Measurements from ENCODE around the gene SPRY1.

SPRY1 gene, protein sequence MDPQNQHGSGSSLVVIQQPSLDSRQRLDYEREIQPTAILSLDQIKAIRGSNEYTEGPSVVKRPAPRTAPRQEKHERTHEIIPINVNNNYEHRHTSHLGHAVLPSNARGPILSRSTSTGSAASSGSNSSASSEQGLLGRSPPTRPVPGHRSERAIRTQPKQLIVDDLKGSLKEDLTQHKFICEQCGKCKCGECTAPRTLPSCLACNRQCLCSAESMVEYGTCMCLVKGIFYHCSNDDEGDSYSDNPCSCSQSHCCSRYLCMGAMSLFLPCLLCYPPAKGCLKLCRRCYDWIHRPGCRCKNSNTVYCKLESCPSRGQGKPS

DNA sequence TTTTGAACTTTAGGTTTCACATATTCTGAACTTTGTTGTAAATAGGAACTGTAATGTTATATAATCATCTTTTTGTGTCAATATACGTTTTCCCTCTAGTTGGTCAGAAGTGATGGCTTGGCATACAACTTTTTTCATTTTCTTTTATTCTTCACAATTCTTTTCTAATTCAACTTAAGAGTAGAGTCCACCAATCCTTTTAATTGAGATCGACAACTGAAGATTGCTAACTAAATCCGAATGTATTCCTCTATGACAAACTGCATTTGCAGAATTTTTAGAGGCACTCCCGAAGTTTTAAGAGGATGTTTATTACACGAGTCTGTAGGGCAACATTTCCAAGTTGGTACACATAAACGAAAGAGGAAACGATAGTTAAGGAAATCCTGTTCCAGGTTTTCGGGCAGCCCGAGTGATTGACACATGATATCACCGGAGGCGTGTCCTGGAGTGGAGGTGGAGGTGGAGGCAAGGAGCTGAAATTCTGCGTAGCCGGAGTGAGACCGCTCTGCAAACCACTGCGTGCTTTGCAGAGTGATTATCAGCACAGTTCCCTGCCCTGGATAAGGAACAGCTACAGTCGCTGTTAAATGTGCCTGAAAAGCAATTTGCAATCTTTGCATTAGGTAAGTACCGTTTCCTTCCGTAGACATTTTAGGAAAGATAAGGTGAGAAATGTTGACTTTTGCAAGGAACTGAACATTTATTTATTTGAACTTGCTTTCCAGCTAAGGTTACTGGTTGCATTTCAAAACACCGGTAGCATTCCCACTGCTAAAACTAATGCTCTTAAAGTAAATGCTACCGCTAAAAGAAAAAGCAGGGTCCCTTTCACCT is at the start of gene SPRY1:
Gene SPRY1 (plus strand): TSS at position 489 of the 837 bp plus-strand sequence. CDS start 4,797 bp downstream, outside the sequence.
- DNase-seq = peak; percentile 55

DNA sequence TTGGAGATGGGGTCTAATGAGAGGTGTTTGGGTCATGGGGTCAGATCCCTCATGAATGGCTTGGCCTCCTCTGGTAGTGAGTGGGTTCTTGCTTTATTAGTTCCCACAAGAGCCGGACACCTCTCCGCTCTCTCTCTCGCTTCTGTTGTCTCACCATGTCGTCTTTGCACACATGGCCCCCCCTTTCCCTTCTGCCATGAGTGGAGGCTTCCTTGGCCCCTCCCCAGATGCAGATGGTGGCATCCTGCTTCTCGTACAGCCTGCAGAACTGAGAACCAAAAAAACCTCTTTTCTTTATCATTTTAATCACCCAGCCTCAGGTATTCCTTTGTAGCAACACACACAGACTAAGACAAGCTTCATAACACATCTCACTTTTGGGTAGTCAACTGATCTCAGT is 49.6 kb upstream of the SPRY1 start:
- DNase-seq = no peak

DNA sequence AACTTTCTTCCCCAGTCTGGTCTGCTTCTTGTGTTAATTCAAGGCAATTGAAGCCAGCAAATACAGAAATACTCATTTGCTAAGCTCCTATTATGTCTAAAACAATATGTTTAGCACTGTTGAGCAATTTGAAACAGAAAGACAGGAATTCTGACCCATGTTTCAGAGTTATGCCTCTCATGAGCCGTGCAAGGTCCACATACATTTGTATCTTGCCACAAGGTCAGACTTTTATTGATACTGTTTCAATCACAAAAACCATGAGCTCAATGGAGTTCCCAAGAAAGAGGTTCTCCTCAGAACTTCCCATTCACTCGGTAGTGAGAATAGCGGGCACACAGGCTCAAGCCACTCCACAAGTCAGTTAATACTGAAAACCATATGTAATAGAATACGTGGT is 47.6 kb upstream of the SPRY1 start:
- no peak for DNase-seq

DNA sequence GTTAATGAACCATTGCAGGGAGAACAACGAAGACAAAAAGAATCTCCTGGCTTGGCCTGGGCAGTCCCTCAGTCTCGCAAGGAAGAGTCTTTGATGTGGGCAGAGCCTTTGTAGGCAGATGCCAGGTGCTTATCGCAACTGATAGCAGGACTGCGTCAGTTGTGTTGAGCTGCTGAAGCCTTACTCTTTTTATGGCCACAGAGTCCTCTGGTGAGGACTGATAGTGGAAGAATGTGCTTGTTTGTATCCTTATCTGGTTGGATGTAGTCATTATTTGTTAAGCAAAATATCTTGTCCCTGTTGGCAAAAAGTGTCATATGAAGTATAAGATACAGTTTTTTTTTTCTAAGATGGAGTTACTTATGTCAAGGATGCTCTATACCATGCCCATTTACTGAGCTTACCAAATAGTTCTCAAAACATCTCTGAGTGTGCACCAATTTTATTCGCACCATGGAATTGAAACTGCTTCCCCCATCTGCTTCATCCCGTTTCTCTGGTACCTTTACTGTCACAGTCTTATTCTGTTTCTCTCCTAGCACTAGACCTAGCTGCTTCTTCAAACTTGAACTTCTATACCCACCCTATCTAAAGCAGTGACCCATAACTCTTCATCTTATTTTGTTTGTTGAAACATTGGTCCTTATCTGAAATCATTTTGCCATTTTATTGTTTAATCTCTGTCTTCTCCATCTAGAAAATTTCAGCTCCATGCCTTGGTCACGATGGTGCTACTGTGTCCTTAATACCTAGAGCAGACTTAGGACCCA is 47.0 kb upstream of the SPRY1 start:
- no peak for DNase-seq

DNA sequence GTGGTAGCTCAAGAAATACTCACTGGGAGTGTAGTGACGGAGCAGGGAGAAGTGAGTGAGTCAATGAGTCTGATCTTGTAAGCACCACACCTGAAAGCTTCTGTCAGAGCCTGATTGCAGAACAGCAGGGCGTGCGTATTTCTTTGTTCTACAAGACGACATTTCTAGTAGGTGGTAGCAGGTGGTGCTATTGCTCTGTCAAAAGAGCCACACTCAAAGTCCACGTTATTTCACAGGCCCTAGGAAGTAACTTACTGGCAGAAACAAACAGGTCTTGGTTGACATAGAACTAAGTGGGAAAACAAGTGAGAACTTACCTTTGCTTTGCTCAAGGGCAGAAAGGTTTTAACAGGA is 46.4 kb upstream of the SPRY1 start:
- no peak for DNase-seq

DNA sequence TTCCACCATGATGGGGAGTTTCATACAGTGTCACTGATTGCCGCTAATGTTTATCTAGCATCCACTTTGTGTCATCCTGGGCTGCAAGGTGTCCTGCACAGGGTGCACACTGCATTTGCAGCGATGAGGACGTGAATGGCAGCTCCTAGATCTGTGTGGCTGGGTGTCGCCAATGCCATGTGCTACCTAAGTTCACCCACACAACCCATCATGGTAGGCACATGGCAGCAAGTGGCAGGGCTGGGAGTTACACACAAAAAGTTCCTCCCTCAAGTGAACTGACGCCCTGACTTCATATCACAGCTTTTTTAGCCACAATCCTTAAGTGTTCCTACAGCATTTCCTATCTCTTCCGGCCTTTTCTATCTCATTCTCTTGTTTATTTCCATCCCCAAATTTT is 45.9 kb upstream of the SPRY1 start:
- no peak for DNase-seq

DNA sequence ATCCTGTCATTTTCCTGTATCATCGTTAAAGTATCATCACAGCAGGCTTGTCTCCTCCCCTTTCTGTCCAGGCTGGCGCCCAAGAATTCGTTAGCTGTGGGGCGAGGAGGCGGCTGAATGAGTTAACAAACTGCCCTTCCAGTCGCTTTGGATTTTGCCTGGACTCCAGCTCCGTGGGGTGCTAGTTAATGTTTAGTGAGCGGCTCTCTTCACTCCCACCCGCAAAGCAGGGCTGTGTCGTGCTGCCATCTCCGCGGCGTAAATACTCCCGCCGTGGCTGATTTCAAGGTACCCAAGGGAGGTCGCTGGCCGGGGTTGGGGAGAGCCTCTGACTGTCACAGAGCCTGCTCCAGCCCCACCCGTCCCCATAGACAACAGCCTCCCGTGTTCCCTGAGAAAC is 44.9 kb upstream of the SPRY1 start:
- DNase-seq = no peak

DNA sequence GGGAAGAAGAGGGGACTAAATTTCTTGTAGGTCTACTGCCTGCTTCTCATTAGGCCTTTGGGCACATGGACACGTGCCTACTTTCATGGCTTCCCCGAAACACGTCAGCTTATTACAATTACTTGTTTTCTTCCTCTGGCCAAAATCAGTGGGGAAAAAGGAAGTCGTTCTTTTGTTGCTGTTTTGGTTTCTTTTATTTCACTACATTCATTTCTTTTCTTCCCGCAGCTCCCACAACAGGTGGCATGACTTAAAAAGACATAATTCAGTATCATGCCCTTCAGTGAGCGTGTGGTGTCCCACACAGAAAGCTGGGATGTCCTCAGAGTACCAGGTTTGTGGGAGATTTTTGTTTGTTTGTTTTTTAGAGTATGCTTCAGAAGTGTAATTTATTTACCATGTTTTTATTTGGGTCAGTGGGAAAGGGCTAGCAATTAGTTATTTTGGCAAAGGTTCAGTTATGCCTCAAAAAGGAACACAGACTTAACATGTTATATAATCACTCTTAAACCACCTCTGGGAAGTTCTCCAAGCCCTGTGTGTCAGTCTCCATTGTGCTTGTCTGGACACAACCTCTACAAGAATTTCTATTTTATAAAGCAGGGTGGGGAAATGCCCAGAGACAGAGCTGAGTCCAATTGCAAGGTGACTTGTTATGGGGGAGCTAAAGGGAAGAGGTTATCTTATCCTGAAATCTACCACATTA is 44.2 kb upstream of the SPRY1 start:
- no peak for DNase-seq

DNA sequence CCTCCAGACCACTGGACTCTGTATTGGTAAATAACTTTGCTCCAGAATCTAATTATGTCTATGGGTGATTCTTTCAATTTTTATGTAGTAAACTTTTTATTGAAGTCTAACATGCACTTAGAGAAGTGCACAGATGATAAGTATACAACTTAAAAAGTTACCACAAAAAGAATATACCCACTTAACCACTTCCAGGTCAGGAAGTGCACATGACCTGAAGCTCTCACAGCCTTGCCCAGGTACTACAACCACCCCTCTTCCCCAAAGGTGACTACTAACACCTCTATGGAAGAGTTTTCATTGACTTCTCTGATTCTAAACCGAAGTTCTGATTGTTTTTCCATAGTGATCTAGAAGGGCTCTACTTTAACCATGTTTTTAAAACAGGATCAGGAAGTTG is 43.6 kb upstream of the SPRY1 start:
- no peak for DNase-seq

DNA sequence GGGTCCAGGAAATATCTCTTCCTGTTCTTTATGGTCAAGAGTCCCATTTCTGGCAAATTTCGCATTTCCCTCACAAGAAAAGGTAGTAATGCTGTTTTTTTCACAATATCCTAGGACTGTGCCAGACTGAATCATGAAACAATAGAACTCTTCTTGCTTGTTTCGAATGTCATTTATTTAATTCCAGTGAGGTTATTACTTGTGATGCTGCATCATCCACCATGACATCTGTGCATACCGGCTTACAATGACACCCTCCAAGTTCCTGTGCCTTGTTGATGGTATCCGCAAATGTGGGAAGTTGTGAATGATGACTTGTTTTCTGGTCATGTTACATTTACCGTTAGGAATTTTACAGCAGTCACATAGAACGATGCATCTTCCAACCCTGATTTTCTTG is 42.9 kb upstream of the SPRY1 start:
- no peak for DNase-seq

DNA sequence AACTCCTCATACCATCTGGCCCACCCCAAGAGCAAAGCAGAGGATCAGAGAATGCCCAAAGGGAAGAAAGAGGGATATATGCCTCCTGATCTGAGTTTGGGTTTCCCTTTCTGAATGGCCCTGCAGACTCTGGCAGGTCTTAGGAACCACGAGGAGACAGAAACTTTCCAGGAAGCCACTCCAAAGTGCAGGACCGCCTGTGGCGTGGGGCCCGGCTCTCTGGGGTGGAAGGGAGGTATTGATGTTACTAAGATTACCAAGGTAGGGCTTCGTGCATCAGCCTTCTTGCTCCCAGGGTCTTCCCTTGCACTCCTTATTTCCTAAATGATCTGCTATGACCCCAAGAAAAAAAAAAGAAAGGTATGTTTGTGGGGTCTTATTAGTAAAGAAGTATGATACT is 41.9 kb upstream of the SPRY1 start:
- DNase-seq = no peak

DNA sequence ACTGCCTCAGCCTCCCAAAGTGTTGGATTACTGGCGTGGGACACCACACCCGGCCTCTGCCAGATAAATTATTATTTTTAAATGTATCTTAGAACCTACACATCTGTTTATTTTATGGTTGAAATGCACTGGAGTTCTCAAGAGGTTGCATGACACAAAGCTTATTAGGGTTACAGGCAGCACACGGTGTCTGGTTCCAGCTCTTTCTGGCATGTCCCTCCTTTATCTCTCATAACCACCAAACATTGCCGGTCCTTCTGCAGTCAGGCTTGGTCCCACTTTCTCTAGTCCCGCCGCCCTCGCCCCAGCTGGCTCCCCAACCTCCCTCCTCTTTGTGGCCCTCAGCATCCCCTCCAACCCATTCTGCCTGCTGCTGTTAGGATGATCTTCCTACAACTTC is 39.7 kb upstream of the SPRY1 start:
- no peak for DNase-seq

DNA sequence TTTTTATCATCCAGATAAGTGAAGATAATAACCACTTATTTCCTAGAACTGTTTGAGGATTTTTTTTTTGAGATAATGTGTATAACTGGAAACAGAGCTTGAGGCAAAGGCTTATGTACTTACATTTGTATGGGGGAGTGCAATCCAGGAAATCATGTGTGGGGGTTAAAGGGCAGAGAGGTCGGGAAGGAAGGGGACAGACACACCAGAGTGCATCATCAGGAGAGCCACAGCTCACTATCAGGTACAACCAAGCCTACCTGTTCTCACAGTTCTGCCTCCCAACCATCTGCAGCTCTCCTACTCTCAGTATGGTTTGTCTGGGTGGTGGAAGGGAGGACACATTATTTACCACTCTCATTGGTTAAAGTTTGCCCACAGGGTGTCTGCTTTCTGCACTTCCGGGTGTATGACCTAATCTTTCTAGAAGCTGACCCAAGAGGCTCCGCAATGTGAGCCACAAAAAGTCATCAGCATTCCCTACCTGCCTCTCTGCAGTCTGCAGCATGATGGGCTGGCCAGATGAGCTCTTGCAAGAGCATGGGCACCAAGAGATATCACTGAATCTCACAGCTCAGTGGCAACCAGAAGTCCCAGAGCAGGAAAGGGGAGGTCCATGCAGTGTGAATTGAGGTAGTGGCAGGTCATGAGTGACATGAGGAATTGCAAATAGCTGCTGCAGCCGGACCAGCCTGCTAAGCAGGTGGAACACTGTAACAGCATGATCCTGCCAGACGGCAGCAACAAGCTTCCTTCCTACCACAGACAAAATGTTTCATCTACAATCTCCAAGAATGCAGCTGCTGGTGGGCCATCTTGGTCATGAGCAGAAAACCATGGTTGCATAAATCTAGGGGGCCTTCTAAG is 36.9 kb upstream of the SPRY1 start:
- DNase-seq = no peak

DNA sequence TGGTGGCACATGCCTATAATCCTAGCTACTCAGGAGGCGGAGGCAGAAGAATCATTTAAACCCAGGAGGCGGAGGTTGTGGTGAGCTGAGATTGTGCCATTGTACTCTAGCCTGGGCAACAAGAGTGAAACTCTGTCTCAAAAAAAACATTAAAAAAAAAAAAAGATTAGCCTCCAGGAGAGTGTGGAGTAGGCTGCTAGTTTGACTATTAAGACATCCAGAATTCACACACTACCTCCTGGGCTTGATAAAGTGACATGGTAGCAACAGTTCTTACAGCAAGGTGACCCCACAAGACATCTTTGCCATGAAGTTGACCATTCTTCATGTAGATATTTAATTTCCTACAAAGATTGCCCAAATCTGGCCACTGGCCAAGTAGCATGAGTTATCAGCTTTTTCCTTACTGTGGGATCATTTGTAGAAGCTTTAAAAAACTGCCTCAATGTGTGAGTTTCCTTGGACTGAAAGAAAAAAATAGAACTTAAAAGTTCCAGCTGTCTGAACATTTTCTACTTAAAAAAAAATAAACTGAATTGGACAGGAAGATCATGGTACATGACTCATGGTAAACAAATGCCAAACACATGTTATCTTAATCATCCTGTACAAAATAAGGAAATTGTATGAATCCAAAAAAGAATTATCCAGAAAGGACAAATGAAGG is 35.3 kb upstream of the SPRY1 start:
- no peak for DNase-seq

DNA sequence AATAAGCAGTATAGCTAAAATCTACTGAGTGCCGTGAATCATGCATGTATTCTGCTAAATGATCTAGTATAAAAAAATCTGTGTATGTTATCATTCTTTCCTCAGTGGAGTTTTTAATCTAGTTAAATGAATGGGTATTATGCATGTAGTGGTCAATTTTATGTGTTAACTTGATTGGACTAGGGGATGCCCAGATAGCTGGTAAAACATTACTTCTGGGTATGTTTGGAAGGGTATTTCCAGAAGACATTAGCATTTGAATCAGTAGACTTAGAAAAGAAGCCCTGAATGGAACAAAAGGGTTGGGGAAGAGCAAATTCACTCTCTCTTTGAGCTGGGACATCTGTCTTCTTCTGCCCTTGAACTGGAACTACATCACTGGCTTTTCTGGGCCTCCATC is 34.5 kb upstream of the SPRY1 start:
- no peak for DNase-seq

DNA sequence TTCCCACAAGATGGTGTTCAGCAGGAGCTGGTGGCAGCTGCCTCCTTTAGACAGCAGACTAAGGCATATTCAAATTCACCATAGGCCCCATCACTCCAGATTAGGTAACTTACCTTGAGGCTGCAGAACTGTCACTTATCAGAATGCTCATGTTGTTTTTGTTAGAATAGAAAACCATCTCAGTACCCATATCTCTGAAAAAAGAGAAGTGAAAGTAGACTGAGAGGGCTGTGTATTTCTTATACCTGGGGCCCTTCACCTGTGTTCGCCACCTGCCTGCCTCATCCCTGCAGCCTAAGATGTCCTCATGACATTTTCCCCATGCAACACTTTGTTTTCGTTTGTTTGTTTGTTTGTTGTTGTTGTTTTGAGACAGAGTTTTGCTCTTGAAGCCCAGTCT is 32.9 kb upstream of the SPRY1 start:
- DNase-seq = no peak

DNA sequence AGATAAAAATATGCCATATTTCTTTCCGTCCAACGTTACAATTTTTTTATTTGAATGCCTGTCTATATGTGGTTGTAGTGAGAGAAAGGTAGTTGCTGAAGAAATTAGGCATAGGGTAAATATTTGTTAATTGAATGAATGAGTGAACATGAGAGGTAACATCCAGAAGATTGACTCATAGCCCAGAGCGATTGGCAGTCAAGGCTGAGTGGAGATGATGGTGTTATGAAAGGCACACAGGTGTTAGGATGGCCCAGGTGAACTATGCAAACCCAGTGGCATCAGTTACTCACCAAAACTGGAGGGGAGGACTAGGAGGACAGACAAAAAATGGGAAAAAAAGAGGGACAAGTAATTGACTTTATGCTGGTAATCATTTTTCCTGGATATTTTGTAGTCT is 31.7 kb upstream of the SPRY1 start:
- DNase-seq = no peak

DNA sequence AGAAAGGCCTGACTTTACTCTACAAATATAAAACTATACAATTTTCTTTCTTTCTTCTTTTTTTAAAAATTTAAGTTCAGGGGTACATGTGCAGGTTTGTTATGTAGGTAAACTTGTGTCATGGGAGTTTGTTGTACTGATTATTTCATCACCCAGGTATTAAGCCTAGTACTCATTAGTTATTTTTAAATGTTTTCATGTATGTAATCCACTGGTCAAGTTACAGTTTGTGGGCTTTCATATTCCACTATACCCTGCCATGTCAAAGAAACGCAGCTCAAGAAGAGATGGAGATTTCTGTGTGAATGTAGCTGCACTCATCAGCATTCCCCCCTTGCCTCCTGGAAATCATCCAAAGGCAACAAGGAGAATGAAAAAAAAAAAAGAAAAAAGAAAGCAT is 31.2 kb upstream of the SPRY1 start:
- DNase-seq = no peak

DNA sequence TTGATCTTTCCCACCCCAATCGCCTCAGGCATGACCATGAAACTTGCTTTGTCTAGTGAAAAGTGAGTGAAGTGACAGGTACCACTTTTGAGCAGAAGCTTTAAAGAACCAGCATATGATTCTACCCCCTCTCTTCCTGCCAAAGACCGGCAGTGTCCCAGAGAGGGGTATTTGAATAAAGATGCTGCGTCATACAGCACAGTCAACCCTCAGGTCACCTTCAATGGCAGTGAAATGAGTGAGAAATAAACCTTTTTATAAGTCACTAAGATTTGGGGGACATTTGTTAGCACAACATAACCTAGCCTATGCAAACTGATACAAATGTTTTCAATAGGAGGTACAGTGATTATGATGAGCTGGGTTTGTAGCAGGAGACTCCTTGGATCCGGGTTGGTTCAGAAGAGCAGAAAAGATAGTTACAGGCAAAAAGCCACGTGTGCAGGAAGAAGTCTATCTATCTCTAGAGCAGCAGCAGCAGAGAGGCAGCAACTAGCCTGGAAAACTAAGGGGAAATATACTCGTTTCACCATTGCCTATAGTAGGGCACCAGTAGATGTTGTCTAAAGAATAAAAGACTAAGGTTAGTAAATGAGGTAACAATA is 30.3 kb upstream of the SPRY1 start:
- no peak for DNase-seq

DNA sequence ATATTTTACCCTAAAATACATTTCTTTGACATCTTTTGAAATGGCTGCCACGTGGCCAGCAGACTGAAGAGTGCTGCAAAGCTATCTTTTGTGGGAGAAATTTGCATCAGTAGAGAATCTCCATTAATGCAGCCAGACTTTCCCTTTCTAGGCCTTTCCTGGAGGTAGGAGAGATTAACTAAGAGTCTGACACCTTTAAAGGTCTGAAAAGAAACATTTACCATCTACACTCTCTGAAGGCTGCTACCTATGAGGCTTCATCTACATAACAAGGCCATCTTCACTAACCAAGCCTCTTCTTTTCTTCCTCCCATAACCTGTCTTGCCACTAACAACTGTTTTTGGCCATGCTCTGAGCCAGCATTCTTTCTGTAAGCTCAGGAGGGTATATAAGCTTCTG is 17.8 kb upstream of the SPRY1 start:
- no peak for DNase-seq

DNA sequence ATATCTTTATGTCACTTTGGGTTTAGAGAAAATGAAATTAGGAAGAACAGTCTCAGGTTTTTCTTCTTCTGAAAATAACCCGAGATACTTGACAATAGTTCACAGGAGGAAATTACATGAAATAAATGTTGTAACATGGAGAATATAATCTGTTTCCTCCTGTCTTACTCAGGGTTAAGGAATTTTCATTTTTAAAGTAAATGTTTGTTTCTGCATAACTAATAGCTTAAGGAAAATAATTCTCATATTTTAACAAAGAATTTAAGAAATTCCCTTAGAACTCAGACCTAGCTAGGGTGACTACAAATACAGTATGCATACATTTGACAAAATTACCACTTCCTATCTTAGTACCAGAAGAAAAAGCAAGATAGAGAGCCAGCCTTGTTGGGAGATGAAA is 17.2 kb upstream of the SPRY1 start:
- DNase-seq = no peak
